SK-N-SH treated with all-trans-retinoic acid at 6 μM for 48 hours (cell line): ENCODE results near the gene UBL3.

ENCODE experiments used
- ATAC-seq: fragments of 200-7000 bp; cut with Tn5 transposase; 3 replicates; pipeline ENCODE4 v1.9.1; 2020; ENCODE audit warnings: mild to moderate bottlenecking, moderate library complexity
- CREB5 ChIP-seq: fragments of 250-450 bp; sonication (Bioruptor Pico); IDR thresholded peaks from 2 replicates; pipeline ENCODE4 v1.5.1; 2020; ENCODE audit warnings: low read depth, mild to moderate bottlenecking, moderate library complexity
- CSRNP3 ChIP-seq: fragments of 250-450 bp; sonication (Bioruptor Pico); IDR thresholded peaks from 2 replicates; pipeline ENCODE4 v1.5.1; 2021; ENCODE audit warnings: mild to moderate bottlenecking, moderate library complexity
- ESRRG ChIP-seq: fragments of 250-450 bp; sonication (Bioruptor Pico); IDR thresholded peaks from 2 replicates; pipeline ENCODE4 v1.6.1; 2021; ENCODE audit warnings: mild to moderate bottlenecking
- GLIS3 ChIP-seq: fragments of 250-450 bp; sonication (Bioruptor Pico); IDR thresholded peaks from 2 replicates; pipeline ENCODE4 v1.5.0; 2020; ENCODE audit warnings: mild to moderate bottlenecking, moderate library complexity
- ISL1 ChIP-seq: fragments of 250-450 bp; sonication (Bioruptor Pico); IDR thresholded peaks from 2 replicates; pipeline ENCODE4 v2.1.2; 2022; ENCODE audit warnings: mild to moderate bottlenecking, moderate library complexity
- OSR1 ChIP-seq: fragments of 250-450 bp; sonication (Bioruptor Pico); IDR thresholded peaks from 2 replicates; pipeline ENCODE4 v1.8.0; 2022; ENCODE audit warnings: moderate library complexity, mild to moderate bottlenecking, inconsistent platforms
- PATZ1 ChIP-seq: fragments of 250-450 bp; sonication (Bioruptor Pico); IDR thresholded peaks from 2 replicates; pipeline ENCODE4 v1.8.0; 2020; ENCODE audit warnings: mild to moderate bottlenecking, moderate library complexity, borderline replicate concordance
- POU6F1 ChIP-seq: fragments of 250-450 bp; sonication (Bioruptor Pico); IDR thresholded peaks from 2 replicates; pipeline ENCODE4 v1.8.0; 2021; ENCODE audit warnings: low read depth, mild to moderate bottlenecking, moderate library complexity, borderline replicate concordance
- PPARA ChIP-seq: fragments of 250-450 bp; sonication (Bioruptor Pico); IDR thresholded peaks from 2 replicates; pipeline ENCODE4 v1.5.0; 2020; ENCODE audit warnings: mild to moderate bottlenecking, borderline replicate concordance
- SNAI2 ChIP-seq: fragments of 250-450 bp; sonication (Bioruptor Pico); IDR thresholded peaks from 2 replicates; pipeline ENCODE4 v1.5.0; 2020; ENCODE audit warnings: mild to moderate bottlenecking, moderate library complexity
- TCF4 ChIP-seq: fragments of 250-450 bp; sonication (Bioruptor Pico); IDR thresholded peaks from 2 replicates; pipeline ENCODE4 v1.8.0; 2021; ENCODE audit warnings: mild to moderate bottlenecking, moderate library complexity, borderline replicate concordance
- TOX ChIP-seq: fragments of 250-450 bp; sonication (Bioruptor Pico); IDR thresholded peaks from 2 replicates; pipeline ENCODE4 v1.8.0; 2021; ENCODE audit warnings: mild to moderate bottlenecking, moderate library complexity, borderline replicate concordance
- TSHZ2 ChIP-seq: fragments of 250-450 bp; sonication (Bioruptor Pico); IDR thresholded peaks from 2 replicates; pipeline ENCODE4 v1.5.0; 2020; ENCODE audit warnings: mild to moderate bottlenecking, moderate library complexity
- ZFP30 ChIP-seq: fragments of 450-650 bp; formaldehyde crosslinking; IDR thresholded peaks from 2 replicates; pipeline ENCODE4 v1.5.0; 2022; ENCODE audit warnings: mild to moderate bottlenecking, moderate library complexity
- ZNF565 ChIP-seq: fragments of 450-650 bp; formaldehyde crosslinking; conservative IDR thresholded peaks from 2 replicates; pipeline ENCODE4 v1.5.0; 2020; ENCODE audit warnings: low read depth, mild to moderate bottlenecking, moderate library complexity
- ZNF70 ChIP-seq: fragments of 450-650 bp; formaldehyde crosslinking; IDR thresholded peaks from 2 replicates; pipeline ENCODE4 v1.5.0; 2020; ENCODE audit warnings: mild to moderate bottlenecking, moderate library complexity

UBL3 gene

GRCh38 chr13:29878101-29878500 lies 27.7 kb upstream of the UBL3 start:
- ATAC-seq, result no peak
- TF ChIP-seq TSHZ2 (CRISPR knock-in tag) (no peak), SNAI2 (CRISPR knock-in tag) (no peak), OSR1 (CRISPR knock-in tag) (no peak), ESRRG (CRISPR knock-in tag) (no peak), PPARA (no peak), POU6F1 (CRISPR knock-in tag) (no peak), ZFP30 (no peak), ZNF565 (CRISPR knock-in tag) (no peak), TOX (CRISPR knock-in tag) (no peak), CREB5 (no peak), ISL1 (CRISPR knock-in tag) (no peak), ZNF70 (no peak), PATZ1 (CRISPR knock-in tag) (no peak), GLIS3 (CRISPR knock-in tag) (no peak), CSRNP3 (CRISPR knock-in tag) (no peak)

- TF ChIP-seq TSHZ2 (CRISPR knock-in tag) (no peak), TCF4 (CRISPR knock-in tag) (no peak), TOX (CRISPR knock-in tag) (no peak), CREB5 (no peak), ESRRG (CRISPR knock-in tag) (no peak)
- no peak for ATAC-seq
Observed at GRCh38 chr13:29877456-29878078, 27.1 kb upstream of the UBL3 start.
